A549 (cell line): ENCODE measurements around the gene DOCK6.

Source experiments
- BHLHE40 ChIP-seq: IDR thresholded peaks from 2 replicates; pipeline ENCODE4 v1.6.1; 2012; ENCODE audit warnings: low read depth, low read length, inconsistent platforms
- CHD4 ChIP-seq: fragments of 200-600 bp; sonication (generic); IDR thresholded peaks from 2 replicates; pipeline ENCODE4 v1.6.1; 2016; ENCODE audit warnings: antibody characterized with exemption, mild to moderate bottlenecking, borderline replicate concordance
- EP300 ChIP-seq, 2 experiments: fragments of >200 bp; sonication (Bioruptor Twin); formaldehyde crosslinking; IDR thresholded peaks; 2 replicates in 1 of 2; 3 replicates in 1 of 2; pipeline ENCODE4 v1.6.1; 2016 to 2017
- FOSL2 ChIP-seq, 2 experiments: fragments of 450-650 bp in 1 of 2; fragments of >200 bp in 1 of 2; sonication (Bioruptor Twin) in 1 of 2; formaldehyde crosslinking; IDR thresholded peaks; 2 replicates each; pipeline versions ENCODE4 v1.5.0 to v1.6.1; 2016 to 2020; ENCODE audit warnings: mild to moderate bottlenecking in 1 of 2, moderate library complexity in 1 of 2
- MYC ChIP-seq: IDR thresholded peaks from 2 replicates; pipeline ENCODE4 v1.6.1; 2012; ENCODE audit warnings: mild to moderate bottlenecking, inconsistent platforms, low read length, improper control_type of control experiment, borderline replicate concordance
- POLR2A ChIP-seq: IDR thresholded peaks from 2 replicates; pipeline ENCODE4 v1.6.1; 2012; ENCODE audit warnings: mild to moderate bottlenecking, low read length
- RFX5 ChIP-seq: fragments of 450-650 bp; IDR thresholded peaks from 2 replicates; pipeline ENCODE4 v1.7.1; 2014; ENCODE audit warnings: antibody characterized with exemption, mild to moderate bottlenecking, moderate library complexity
- SMC3 ChIP-seq: fragments of >200 bp; sonication (Bioruptor Twin); formaldehyde crosslinking; IDR thresholded peaks from 3 replicates; pipeline ENCODE4 v1.6.1; 2018; ENCODE audit warnings: inconsistent platforms
- ZNF302 ChIP-seq: fragments of 250-450 bp; sonication (Bioruptor Pico); IDR thresholded peaks from 2 replicates; pipeline ENCODE4 v1.9.0; 2021; ENCODE audit warnings: inconsistent platforms, mild to moderate bottlenecking, moderate library complexity
- TF ChIP-seq, protein P1 (sequence below): fragments of >200 bp; sonication (Bioruptor Twin); formaldehyde crosslinking; IDR thresholded peaks from 3 replicates; pipeline ENCODE4 v1.5.1; 2016
- TF ChIP-seq, protein P2 (sequence below): fragments of 200-600 bp; sonication (generic); IDR thresholded peaks from 2 replicates; pipeline ENCODE4 v1.6.1; 2016; ENCODE audit warnings: antibody characterized with exemption, mild to moderate bottlenecking, moderate library complexity

DNA sequence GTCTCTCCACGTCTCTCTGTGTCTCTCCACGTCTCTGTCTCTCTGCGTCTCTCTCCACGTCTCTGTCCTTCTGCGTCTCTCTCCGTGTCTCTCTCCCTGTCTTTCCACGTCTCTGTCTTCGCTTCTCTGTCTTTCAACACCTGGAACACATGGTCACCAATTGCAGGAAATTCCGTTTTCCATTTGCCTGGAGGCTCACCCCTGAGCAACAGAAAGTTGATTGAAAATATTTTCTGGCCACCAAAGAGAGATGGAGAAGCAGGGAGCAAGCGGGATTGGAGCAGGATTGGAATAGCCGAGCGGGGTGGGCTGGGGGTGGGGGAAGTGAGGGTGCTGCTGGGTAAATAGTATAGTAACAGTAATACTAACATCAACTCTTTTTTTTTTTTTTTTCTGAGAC is 66.6 kb downstream of the DOCK6 start:
- TF ChIP-seq, protein P1, sequence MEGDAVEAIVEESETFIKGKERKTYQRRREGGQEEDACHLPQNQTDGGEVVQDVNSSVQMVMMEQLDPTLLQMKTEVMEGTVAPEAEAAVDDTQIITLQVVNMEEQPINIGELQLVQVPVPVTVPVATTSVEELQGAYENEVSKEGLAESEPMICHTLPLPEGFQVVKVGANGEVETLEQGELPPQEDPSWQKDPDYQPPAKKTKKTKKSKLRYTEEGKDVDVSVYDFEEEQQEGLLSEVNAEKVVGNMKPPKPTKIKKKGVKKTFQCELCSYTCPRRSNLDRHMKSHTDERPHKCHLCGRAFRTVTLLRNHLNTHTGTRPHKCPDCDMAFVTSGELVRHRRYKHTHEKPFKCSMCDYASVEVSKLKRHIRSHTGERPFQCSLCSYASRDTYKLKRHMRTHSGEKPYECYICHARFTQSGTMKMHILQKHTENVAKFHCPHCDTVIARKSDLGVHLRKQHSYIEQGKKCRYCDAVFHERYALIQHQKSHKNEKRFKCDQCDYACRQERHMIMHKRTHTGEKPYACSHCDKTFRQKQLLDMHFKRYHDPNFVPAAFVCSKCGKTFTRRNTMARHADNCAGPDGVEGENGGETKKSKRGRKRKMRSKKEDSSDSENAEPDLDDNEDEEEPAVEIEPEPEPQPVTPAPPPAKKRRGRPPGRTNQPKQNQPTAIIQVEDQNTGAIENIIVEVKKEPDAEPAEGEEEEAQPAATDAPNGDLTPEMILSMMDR = no peak
- TF ChIP-seq SMC3 (no peak), POLR2A (no peak), ZNF302 (no peak), RFX5 (no peak), MYC (no peak), FOSL2 (IDR thresholded peaks at IDR 0.05) (no peak), FOSL2 (CRISPR knock-in tag; IDR thresholded peaks at IDR 0.05) (no peak), BHLHE40 (no peak), EP300 (IDR thresholded peaks at IDR 0.05) (no peak), CHD4 (no peak)
- TF ChIP-seq, protein P2, sequence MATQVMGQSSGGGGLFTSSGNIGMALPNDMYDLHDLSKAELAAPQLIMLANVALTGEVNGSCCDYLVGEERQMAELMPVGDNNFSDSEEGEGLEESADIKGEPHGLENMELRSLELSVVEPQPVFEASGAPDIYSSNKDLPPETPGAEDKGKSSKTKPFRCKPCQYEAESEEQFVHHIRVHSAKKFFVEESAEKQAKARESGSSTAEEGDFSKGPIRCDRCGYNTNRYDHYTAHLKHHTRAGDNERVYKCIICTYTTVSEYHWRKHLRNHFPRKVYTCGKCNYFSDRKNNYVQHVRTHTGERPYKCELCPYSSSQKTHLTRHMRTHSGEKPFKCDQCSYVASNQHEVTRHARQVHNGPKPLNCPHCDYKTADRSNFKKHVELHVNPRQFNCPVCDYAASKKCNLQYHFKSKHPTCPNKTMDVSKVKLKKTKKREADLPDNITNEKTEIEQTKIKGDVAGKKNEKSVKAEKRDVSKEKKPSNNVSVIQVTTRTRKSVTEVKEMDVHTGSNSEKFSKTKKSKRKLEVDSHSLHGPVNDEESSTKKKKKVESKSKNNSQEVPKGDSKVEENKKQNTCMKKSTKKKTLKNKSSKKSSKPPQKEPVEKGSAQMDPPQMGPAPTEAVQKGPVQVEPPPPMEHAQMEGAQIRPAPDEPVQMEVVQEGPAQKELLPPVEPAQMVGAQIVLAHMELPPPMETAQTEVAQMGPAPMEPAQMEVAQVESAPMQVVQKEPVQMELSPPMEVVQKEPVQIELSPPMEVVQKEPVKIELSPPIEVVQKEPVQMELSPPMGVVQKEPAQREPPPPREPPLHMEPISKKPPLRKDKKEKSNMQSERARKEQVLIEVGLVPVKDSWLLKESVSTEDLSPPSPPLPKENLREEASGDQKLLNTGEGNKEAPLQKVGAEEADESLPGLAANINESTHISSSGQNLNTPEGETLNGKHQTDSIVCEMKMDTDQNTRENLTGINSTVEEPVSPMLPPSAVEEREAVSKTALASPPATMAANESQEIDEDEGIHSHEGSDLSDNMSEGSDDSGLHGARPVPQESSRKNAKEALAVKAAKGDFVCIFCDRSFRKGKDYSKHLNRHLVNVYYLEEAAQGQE = no peak
